ENCODE measurements around the gene RAB11FIP5. TPM values are rescaled to one million over a fixed set of nuclear protein-coding genes. Genes with fewer than 3 reads are reported as not detected.

RAB11FIP5 gene
- total and polyA plus RNA-seq, 9 of the 15 experiments (the other 6 are each of a cell fraction or from before 2014, with no cell fraction given): 1.7 to 14.4 (median 6.4) TPM

DNA sequence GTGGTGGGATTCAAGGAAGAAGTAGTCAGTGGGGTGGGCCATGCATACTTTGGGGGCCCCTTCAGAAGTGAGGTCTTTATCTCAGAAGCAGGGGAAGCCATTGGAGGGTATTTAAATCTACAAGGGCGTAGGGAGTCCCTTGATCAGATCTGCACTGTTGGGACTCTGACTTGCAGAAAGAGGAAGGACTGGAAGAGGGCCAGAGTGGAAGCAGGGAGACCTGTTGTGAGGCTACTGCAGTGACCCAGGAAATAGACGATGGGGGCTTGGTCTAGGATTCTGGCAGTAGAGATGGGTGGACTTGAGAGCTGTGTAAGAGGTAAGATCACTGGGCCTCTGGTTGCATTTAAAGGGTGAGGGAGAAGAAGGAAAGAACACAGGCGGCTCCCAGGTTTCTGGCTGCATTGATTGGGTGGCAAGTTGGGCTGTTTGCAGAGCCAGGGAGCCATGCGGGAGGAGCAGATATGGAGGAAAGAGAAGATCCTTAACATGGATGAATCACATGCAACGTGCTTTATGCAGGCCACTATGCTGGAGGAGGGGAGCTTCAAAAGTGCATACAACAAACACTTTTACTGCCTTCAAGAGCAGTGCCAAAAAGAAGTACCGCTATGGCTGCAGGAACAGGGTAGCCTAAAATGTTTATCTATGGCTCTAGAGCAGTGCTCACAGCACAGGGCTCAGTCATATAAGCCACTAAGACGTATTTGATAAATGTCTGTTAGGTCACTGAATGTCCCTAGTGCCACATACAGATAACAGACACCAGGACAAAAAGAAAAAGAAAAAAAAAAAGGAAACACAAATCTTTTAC is 43.5 kb downstream of the RAB11FIP5 start (continued):
- TF ChIP-seq HDAC8 (tag; IDR thresholded peaks at IDR 0.05): no peak
- TF ChIP-seq BRD9 (IDR thresholded peaks at IDR 0.05; ENCODE audit: low read depth, partially characterized antibody): peak; percentile 18
- TF ChIP-seq ZNF217 (CRISPR knock-in tag; IDR thresholded peaks at IDR 0.05): no peak
- TF ChIP-seq, protein P1, sequence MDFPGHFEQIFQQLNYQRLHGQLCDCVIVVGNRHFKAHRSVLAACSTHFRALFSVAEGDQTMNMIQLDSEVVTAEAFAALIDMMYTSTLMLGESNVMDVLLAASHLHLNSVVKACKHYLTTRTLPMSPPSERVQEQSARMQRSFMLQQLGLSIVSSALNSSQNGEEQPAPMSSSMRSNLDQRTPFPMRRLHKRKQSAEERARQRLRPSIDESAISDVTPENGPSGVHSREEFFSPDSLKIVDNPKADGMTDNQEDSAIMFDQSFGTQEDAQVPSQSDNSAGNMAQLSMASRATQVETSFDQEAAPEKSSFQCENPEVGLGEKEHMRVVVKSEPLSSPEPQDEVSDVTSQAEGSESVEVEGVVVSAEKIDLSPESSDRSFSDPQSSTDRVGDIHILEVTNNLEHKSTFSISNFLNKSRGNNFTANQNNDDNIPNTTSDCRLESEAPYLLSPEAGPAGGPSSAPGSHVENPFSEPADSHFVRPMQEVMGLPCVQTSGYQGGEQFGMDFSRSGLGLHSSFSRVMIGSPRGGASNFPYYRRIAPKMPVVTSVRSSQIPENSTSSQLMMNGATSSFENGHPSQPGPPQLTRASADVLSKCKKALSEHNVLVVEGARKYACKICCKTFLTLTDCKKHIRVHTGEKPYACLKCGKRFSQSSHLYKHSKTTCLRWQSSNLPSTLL (IDR thresholded peaks at IDR 0.05): peak; percentile 79
- TF ChIP-seq HLTF (IDR thresholded peaks at IDR 0.05): no peak
- TF ChIP-seq TAL1 (IDR thresholded peaks at IDR 0.05): peak; percentile 56
- no peak for TF ChIP-seq ETV5 (CRISPR knock-in tag; IDR thresholded peaks at IDR 0.05; ENCODE audit: low read depth)
- no peak for TF ChIP-seq HNRNPK (IDR thresholded peaks at IDR 0.05; ENCODE audit: low read depth, low read length, poor library complexity, severe bottlenecking)
- no peak for TF ChIP-seq CUX1 (CRISPR knock-in tag; IDR thresholded peaks at IDR 0.05)
- TF ChIP-seq GABPA (tag; conservative IDR thresholded peaks at IDR 0.05; ENCODE audit: low read depth): 0 out of 2 replicates have a peak, but pooled peaks have one; percentile 20
- no peak for TF ChIP-seq CREB5 (CRISPR knock-in tag; IDR thresholded peaks at IDR 0.05)
- TF ChIP-seq TCFL5 (CRISPR knock-in tag; conservative IDR thresholded peaks at IDR 0.05): no peak
- no peak for TF ChIP-seq ZNF232 (CRISPR knock-in tag; IDR thresholded peaks at IDR 0.05)
- peak; percentile 70; the same call in 1 of the 2 replicates for TF ChIP-seq SPI1 (IDR thresholded peaks at IDR 0.05; ENCODE audit: borderline replicate concordance, low read depth, low read length)
- peak; percentile 34; the same call in 1 of the 2 replicates for TF ChIP-seq CXXC5 (CRISPR knock-in tag; IDR thresholded peaks at IDR 0.05)
- TF ChIP-seq ZFP1 (CRISPR knock-in tag; IDR thresholded peaks at IDR 0.05): no peak
- TF ChIP-seq RBM34 (IDR thresholded peaks at IDR 0.05; ENCODE audit: borderline replicate concordance, insufficient read depth, low read length): no peak
- TF ChIP-seq POLR2B (IDR thresholded peaks at IDR 0.05; ENCODE audit: low read depth, partially characterized antibody): no peak
- TF ChIP-seq KAT2B (IDR thresholded peaks at IDR 0.05; ENCODE audit: low read depth, low read length): no peak
